HG03095 (cell line): ENCODE measurements around the gene CLEC4F.
"Not testable (repeated sequence)": the region's sequence is repeated elsewhere in the genome, so short reads cannot be mapped to it uniquely, and the experiment has no call there.

Experiments
- ATAC-seq: cut with Tn5 transposase; IDR thresholded peaks from one replicate; pipeline ENCODE4 v1.9.1; 2021; ENCODE audit warnings: moderate library complexity; ENCODE audit not compliant: unreplicated experiment

CLEC4F gene

GRCh38 chr2:70827388-70827787 is 7.0 kb upstream of the CLEC4F start:
- no peak for ATAC-seq

GRCh38 chr2:70826696-70827350 is 6.4 kb upstream of the CLEC4F start:
- ATAC-seq = no peak

GRCh38 chr2:70823249-70823648 is 2.9 kb upstream of the CLEC4F start:
- ATAC-seq = no peak

GRCh38 chr2:70822843-70823242 is 2.4 kb upstream of the CLEC4F start:
- no peak for ATAC-seq

GRCh38 chr2:70817284-70817954 is 3.0 kb downstream of the CLEC4F start:
- no peak for ATAC-seq

- no peak for ATAC-seq
Observed at GRCh38 chr2:70816726-70817125, 3.7 kb downstream of the CLEC4F start.

- ATAC-seq = no peak
Observed at GRCh38 chr2:70808983-70809958, 11.1 kb downstream of the CLEC4F start.

GRCh38 chr2:70807828-70808118 is 12.6 kb downstream of the CLEC4F start:
- no peak for ATAC-seq

GRCh38 chr2:70807102-70807827 is 13.1 kb downstream of the CLEC4F start:
- no peak for ATAC-seq

- no peak for ATAC-seq
Observed at GRCh38 chr2:70806620-70807019, 13.8 kb downstream of the CLEC4F start.

GRCh38 chr2:70806013-70806412 is 14.4 kb downstream of the CLEC4F start:
- no peak for ATAC-seq

- ATAC-seq = no peak
Observed at GRCh38 chr2:70801607-70802263, 18.7 kb downstream of the CLEC4F start.

GRCh38 chr2:70799706-70800105 is 20.7 kb downstream of the CLEC4F start:
- ATAC-seq = no peak

GRCh38 chr2:70797996-70798395 is 22.4 kb downstream of the CLEC4F start:
- ATAC-seq = not testable (repeated sequence)

- ATAC-seq = no peak
Observed at GRCh38 chr2:70797506-70797905, 22.9 kb downstream of the CLEC4F start.

GRCh38 chr2:70796262-70796661 is 24.1 kb downstream of the CLEC4F start:
- no peak for ATAC-seq

- no peak for ATAC-seq
Observed at GRCh38 chr2:70795164-70795995, 25.0 kb downstream of the CLEC4F start.

GRCh38 chr2:70793450-70793849 is 26.9 kb downstream of the CLEC4F start:
- ATAC-seq = no peak

- no peak for ATAC-seq
Observed at GRCh38 chr2:70790136-70790828, 30.1 kb downstream of the CLEC4F start, which contains the start of gene FIGLA. FIGLA (minus strand) TSS chr2:70790643; CDS start chr2:70790638, 5 bp downstream.
